GM12873 (cell line): ENCODE results near the gene PDGFRB.

Source experiments
- TF ChIP-seq, protein P1 (sequence below): IDR thresholded peaks from 2 replicates; pipeline ENCODE4 v1.5.1; 2012; ENCODE audit warnings: low read depth, mild to moderate bottlenecking, moderate library complexity, low read length, control low read depth; ENCODE audit not compliant: insufficient read depth; ENCODE audit errors: missing control alignments

The PDGFRB gene

DNA sequence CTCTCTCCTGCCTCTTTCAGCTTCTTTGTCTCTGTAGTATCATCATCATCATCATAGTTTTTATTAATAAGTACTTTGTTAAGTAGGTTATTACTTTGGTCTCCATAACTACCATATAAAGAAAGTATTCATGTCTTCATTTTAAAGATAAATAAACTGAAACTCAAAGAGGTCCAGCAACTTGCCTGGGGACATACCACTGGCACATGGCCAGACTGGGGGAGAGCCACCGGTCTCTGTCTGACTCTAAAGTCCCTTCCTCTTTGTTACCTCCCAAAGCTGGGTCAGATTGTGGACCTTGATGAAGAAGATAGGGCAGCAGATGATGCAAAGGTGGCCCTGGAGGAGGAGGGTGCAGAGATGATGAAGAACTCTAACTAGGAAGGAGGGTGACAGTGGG lies 19.4 kb upstream of the PDGFRB start:
- TF ChIP-seq, protein P1, sequence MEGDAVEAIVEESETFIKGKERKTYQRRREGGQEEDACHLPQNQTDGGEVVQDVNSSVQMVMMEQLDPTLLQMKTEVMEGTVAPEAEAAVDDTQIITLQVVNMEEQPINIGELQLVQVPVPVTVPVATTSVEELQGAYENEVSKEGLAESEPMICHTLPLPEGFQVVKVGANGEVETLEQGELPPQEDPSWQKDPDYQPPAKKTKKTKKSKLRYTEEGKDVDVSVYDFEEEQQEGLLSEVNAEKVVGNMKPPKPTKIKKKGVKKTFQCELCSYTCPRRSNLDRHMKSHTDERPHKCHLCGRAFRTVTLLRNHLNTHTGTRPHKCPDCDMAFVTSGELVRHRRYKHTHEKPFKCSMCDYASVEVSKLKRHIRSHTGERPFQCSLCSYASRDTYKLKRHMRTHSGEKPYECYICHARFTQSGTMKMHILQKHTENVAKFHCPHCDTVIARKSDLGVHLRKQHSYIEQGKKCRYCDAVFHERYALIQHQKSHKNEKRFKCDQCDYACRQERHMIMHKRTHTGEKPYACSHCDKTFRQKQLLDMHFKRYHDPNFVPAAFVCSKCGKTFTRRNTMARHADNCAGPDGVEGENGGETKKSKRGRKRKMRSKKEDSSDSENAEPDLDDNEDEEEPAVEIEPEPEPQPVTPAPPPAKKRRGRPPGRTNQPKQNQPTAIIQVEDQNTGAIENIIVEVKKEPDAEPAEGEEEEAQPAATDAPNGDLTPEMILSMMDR: no peak

DNA sequence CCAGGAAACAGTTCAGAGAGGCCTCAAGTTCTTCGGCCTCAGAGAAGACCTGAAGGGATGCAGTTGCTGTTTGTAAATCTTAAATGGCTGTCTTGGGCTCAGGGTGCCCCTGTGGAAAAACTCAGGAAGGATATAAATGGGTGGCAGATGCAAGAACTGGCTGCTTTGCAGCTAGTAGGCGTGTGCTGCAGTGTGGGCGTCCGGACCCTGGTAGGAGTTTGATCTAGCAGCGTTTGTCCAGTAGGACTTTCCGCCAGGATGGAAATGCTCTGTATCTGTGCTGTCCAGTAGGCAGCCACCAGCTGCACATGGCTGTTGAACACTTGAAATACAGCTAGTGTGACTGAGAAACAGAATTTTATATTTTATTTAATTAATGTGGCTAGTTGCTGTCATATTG lies 18.6 kb upstream of the PDGFRB start:
- TF ChIP-seq, protein P1: no peak

DNA sequence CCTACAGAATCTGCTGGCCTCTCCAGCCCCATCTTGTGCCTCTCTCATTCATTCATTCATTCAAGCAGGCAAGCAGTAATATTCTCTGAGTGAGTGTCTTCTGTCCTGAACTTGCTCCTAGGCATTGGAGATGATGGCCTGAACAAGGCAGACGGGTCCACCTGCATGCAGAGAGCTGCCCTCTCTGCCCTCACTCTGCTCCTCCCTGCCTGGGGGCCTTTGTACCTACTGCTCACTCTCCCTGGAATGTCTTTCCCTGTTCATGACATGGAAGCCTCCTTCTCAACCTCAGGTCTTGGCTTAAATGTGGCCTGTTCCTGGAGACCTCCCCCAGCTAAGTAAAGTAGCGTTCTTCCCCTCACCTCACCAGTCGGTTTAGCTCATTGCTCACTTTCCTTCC lies 17.5 kb upstream of the PDGFRB start:
- TF ChIP-seq, protein P1: no peak

DNA sequence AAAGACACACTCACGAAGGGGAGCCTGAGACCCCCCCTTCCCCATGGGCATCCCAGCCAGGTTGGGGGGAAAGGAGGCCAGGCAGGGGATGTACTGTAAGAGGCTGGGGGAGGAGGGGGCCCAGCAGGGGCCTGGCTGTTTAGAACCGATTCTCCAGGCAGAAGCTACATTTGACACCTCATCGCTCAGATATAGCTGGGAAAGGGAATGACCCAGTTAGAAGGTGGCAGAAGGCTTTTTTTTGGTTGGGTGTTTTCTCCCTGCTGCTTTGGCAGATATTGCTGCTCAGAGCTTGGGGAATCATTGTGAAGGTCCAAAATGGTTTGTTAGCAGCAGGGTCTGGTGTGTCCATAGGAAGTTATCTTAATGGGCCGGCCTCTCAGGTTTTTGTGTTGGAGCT lies 16.9 kb upstream of the PDGFRB start:
- TF ChIP-seq, protein P1: no peak

DNA sequence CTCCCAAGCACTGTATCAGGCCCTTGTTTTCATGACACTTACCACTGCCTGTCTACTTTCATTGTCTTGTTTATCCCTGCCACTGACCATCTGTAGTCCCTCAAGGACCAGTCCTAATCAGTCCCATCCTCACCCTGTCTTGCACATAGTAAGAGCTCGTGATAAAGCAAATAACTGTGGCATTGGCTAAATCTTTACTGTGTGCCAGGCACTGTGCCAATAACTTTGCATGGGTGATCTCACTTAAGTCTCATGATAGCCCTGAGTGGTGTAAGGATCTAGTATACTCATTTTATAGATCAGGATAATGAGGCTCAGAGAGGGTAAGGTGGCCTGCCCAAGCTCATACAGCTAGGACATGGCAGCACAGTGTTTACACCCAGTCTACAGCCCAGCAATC lies 16.5 kb upstream of the PDGFRB start:
- TF ChIP-seq, protein P1: no peak

DNA sequence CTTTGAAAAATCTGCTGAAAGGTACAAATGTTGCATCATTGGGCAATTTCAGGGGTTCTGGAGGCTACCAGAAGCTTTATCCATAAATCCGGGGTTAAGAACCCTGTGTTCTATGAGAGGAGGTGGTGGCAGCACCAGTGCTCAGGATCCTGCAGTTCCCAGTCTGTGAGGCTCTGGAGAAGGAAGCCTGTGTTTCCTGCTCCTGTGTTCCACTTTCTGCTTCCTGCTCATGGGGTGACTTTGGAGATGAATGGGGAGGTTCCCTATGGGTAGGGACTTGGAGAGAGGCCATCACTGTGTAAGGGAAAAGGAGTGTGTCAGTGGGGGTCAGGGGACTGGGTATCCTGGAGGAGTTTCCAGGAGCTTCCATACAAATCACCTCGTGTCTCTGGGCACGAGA lies 13.2 kb upstream of the PDGFRB start:
- TF ChIP-seq, protein P1: no peak

DNA sequence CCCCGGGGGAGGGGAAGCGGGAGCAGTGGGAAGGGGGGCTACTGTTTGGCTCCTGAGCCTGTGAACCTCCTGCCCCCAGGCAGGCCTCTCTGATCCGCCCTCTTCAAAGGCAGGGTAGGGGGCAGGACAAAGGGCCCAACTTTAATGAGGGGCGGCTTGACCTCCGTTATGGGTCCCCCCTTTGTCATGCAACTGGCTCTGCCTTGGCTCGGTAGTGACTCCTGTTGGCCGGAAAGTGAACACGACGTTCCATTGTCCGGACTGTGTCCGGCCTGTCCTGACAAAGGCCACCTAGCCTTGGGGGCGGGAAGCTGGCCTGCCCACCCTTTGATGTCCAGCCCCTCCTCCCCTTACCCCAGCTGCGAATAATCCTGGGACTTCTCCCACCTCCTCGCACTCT lies 12.3 kb upstream of the PDGFRB start:
- TF ChIP-seq, protein P1: peak; percentile 22

DNA sequence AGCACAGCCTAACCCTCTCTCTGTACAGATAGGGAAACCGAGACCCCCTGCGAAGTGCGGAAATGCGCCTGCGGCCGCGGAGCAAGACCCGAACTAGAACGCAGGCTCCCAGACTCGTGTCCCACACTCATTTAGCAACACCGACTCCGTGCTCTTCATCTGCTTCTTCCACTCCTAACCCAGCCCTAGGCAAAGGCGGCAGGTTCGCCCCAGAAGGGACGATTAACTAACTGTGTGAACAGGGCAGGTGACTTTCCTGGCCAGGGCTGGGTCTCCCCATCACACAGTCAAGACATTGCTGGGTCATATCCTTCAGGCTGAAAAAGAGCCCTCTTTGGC lies 11.8 kb upstream of the PDGFRB start:
- TF ChIP-seq, protein P1: no peak
